ENCODE measurements around the gene CYTH1.
"Not testable (repeated sequence)": the region's sequence is repeated elsewhere in the genome, so short reads cannot be mapped to it uniquely, and the experiment has no call there.

CYTH1 gene

DNA sequence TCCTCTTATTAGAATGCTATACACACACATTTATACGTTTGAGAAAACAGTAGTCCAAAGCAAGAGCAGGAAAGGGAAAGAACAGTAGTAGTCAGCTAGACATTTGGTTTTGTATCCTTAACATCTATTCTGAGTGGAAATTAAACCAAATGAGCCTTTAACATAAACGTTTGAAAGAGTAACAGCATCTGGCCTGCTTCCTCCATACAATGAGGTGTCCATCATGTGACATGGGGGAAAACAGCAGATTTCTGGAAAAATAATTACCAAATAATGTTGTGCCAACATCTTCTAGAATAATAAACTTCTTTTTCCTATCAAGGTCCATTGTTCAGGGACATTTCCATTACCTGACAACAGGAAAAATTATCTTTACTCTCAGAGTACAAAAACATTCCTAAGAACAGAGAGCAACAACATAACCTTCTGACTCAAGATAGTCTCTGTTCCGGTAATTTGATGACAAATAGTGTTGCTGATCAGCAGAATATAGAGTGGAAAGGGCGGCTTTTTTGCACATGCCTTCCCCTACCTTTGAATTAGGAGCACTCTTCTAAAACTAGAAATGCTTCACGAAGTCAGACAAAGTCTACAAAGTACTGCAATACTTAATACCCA, 20.2 kb downstream of the CYTH1 start:
- DNase-seq (ENCODE audit: low read depth in 2 of 2): no peak

- DNase-seq (ENCODE audit: low read depth in 2 of 2): no peak
Measured at GRCh38 chr17:78759969-78760352, 22.1 kb downstream of the CYTH1 start.

DNA sequence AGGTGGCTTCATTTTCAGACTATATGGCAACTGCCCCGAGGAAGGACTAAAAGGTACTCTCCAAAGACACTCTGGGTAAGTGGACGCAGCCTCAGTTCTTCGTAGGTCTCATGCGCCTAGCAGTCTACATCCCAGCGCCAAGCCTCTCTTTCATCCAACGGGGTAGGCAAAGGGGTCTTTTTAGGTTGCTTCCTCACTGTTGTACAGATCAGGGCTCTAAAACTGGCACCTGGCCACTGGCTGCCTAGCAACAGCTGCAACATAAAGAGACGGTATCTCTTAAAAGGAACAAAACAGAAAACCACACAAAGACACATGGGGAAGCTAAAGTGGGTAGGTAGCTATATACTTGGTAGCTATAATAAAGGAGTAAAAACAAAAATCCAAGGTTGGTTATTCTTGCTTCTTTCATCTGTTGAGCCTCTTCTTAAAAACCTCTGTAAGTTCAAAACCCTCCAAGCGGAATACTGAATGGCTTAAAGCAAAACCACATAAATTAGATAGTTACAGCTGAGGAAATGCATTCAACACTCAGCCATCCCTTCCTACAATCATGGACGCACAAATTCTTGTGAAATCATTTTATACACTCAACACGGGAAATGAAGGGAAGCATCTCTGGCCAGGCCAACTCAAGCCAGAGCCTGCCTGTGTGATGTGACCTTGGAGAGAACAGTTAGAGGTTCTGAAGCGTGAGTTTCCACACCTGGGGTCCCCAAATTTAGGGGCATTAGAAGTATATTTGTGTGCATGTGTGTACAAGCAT, 22.7 kb downstream of the CYTH1 start:
- no peak for DNase-seq (ENCODE audit: low read depth in 2 of 2)

GRCh38 chr17:78753316-78754250, 28.5 kb downstream of the CYTH1 start:
- DNase-seq (ENCODE audit: low read depth in 2 of 2): no peak

DNA sequence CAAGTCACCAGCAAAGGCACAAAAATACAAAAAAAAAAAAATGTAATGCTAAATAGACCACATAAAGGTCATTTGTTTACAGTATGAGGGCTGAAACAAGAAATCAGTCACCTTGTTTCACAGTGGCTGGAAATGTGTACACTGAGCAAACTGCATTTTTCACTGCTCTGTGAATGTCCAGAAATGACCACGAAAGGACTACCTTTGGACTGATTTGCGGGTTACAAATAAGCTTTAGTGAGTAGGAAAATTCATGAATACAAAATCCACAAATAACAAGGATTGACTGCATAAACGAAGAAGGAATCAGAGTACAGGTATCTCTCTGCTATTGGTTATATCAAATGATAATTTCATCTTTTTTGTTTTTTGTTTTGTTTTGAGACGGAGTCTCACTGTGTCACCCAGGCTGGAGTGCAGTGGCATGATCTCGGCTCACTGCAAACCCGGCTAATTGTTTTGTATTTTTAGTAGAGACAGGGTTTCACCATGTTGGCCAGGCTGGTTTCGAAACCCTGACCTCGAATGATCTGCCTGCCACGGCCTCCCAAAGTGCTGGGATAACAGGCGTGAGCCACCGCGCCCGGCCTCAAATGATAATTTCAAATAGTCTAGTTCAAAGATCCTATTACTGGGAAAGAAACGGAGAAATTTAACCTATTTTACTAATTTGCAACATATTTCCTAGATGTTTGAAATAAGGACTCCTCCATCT, 30.5 kb downstream of the CYTH1 start:
- no peak for DNase-seq (ENCODE audit: low read depth in 2 of 2)

- not testable (repeated sequence) for DNase-seq (ENCODE audit: low read depth in 2 of 2)
Measured at GRCh38 chr17:78751000-78751399, 31.1 kb downstream of the CYTH1 start.

- peak; percentile 64 to 70 for DNase-seq (ENCODE audit: low read depth in 2 of 2)
Measured at GRCh38 chr17:78748730-78749317, 33.2 kb downstream of the CYTH1 start.

- peak in 1 of 2 donors; percentile 35 for DNase-seq (ENCODE audit: low read depth in 2 of 2)
Measured at GRCh38 chr17:78748048-78748729, 33.9 kb downstream of the CYTH1 start.

DNA sequence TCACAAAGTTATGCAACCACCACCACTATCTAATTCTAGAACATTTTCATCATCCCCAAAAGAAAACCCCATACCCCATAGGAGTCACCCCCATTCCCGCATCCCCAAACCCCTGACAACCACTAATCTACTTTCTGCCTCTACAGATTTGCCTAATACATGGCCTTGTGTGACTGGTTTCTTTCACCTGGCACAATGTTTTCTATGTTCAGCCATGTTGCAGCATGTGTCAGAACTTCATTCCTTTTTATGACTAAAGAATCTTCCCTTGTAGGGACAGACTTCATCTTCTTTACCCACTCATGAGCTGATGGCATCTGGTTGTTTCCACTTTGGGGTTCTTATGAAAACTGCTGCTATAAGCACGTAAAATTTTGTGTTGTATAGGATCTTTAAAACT, 34.6 kb downstream of the CYTH1 start:
- DNase-seq (ENCODE audit: low read depth in 2 of 2): no peak

- DNase-seq (ENCODE audit: low read depth in 2 of 2): no peak
Measured at GRCh38 chr17:78746949-78747269, 35.2 kb downstream of the CYTH1 start.

GRCh38 chr17:78746263-78746948, 35.7 kb downstream of the CYTH1 start:
- DNase-seq (ENCODE audit: low read depth in 2 of 2): no peak

GRCh38 chr17:78745407-78746088, 36.5 kb downstream of the CYTH1 start:
- no peak for DNase-seq (ENCODE audit: low read depth in 2 of 2)

- DNase-seq (ENCODE audit: low read depth in 2 of 2): no peak
Measured at GRCh38 chr17:78742901-78743300, 39.2 kb downstream of the CYTH1 start.

GRCh38 chr17:78741644-78742284, 40.3 kb downstream of the CYTH1 start:
- no peak for DNase-seq (ENCODE audit: low read depth in 2 of 2)

DNA sequence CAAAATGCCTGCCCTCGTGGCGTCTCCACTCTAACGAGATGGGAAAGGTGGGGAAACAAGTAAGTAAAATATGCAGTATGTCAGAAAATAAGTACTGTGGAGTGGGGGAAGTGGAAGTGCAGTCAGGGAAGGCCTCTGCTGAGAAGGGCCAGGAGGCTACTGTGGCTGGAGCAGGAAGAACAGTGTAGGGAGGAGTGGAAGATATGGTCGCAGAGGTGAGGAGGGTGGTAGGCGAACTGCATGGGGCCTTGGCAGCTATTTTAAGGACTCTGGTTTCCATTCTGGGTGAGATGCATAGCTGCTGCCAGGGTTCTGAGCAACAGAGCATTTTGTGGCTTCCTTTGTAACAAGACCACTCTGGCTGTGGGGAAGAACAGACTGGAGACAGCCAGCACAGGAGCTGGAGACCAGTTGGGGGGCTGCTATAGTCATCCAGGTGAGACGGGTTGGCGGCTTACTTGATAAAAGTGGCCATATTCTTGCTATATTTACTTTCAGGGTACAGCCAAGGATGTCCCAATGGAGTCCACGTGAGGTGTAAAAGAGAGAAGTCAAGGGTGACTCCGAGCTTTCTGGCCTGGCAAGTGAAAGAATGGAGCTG, 42.6 kb downstream of the CYTH1 start:
- no peak for DNase-seq (ENCODE audit: low read depth in 2 of 2)

- DNase-seq (ENCODE audit: low read depth in 2 of 2): no peak
Measured at GRCh38 chr17:78738698-78739097, 43.4 kb downstream of the CYTH1 start.

- DNase-seq (ENCODE audit: low read depth in 2 of 2): no peak
Measured at GRCh38 chr17:78738278-78738677, 43.8 kb downstream of the CYTH1 start.

DNA sequence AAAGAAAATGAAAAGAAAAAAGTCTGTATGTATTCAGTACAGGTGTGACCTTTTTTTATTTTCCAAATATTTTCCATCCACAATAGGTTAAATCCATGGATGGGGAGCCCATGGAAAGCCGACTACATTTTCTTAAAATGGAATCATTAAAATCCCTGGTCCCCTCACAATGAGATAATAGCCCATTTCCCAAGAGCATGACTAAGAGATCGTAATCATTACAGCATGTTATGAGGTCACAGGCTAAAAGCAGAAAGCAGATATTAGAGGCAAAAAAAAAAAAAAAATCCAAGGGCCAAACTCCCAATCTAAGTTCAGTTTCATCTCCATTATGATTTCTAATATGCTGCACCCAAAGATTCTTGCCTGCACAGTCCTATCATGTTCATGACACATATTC, 44.7 kb downstream of the CYTH1 start:
- no peak for DNase-seq (ENCODE audit: low read depth in 2 of 2)

DNA sequence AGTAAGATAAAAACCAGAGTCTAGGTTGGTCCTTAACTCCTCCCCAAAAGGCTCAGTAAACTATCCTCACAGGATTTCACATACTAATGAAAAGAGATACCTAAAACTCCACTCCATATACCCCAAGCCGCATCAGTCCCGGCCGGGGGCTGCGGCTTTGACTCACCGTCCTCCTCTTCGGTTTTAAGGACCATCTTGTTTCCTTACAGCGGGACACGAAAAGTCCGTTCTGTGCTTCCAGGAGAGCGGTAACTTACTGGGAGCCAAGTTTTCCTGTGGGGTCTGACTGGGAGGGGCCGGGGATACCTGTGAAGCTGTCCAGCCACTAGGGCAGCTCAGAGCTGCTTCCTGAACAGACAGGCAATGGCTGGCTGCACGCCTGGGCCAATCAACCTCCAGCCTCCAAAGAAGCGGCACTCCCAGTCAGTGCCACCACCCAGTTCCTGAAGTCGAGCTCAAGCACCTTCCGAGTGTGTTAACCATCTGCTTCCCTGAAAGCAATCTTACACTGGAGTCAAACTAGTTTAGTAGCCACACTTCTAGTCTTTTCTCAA, 45.5 kb downstream of the CYTH1 start:
- DNase-seq (ENCODE audit: low read depth in 2 of 2): no peak
